ENCODE measurements around the gene NLRP2B. TPM values are rescaled to one million over a fixed set of nuclear protein-coding genes. Genes with fewer than 3 reads are reported as not detected.

NLRP2B gene
- total RNA-seq, 6 experiments from 2014 or later = not detected

GRCh38 chrX:57667010-57667409 is 13.1 kb downstream of the NLRP2B start:
- Histone ChIP-seq H3K4me1 (no peaks in the 10 kb centered on the region), H3K27me3 (no peaks in the 10 kb centered on the region), H3K9me3 (no peaks in the 10 kb centered on the region), H3K4me3 (no peak overlapping the region), H3K27ac (no peak overlapping the region), H3K36me3 (no peaks in the 10 kb centered on the region)
- 19% methylated on average over 1 of the region's 1 CpG for WGBS (ENCODE audit: insufficient coverage, low coverage, low lambda C conversion rate, missing lambda C conversion rate)
- intact Hi-C loops (cut with DNase I) = no loop called here
- DNase-seq = no peak
- no peak for TF ChIP-seq CTCF (IDR thresholded peaks at IDR 0.05)
- TF ChIP-seq POLR2A (IDR thresholded peaks at IDR 0.05) = no peak
- no peak for ATAC-seq

GRCh38 chrX:57655065-57655464 is 25.0 kb downstream of the NLRP2B start:
- no peaks in the 10 kb centered on the region for H3K27me3 ChIP-seq
- intact Hi-C loops (cut with DNase I) = no loop called here
- DNase-seq (no peak), ATAC-seq (no peak)
- no peaks in the 10 kb centered on the region for H3K4me1 ChIP-seq
- WGBS (ENCODE audit: insufficient coverage, low coverage, low lambda C conversion rate, missing lambda C conversion rate) = 79% methylated on average over 2 of the region's 2 CpGs
- H3K27ac ChIP-seq = no peak overlapping the region
- TF ChIP-seq POLR2A (IDR thresholded peaks at IDR 0.05) (no peak), CTCF (IDR thresholded peaks at IDR 0.05) (no peak)
- H3K36me3 ChIP-seq = no peaks in the 10 kb centered on the region
- peaks cover 0 to 16% (median 0%) of the 10 kb centered on the region in 4 donors for H3K9me3 ChIP-seq
- H3K4me3 ChIP-seq = no peak overlapping the region

GRCh38 chrX:57652705-57653104 is 27.4 kb downstream of the NLRP2B start:
- Histone ChIP-seq H3K36me3 (no peaks in the 10 kb centered on the region), H3K4me3 (no peak overlapping the region), H3K27me3 (no peaks in the 10 kb centered on the region), H3K27ac (no peak overlapping the region), H3K9me3 (peaks cover 0 to 16% (median 0%) of the 10 kb centered on the region in 4 donors), H3K4me1 (no peaks in the 10 kb centered on the region)
- TF ChIP-seq CTCF (IDR thresholded peaks at IDR 0.05) = no peak
- no peak for TF ChIP-seq POLR2A (IDR thresholded peaks at IDR 0.05)
- 50% methylated on average over 1 of the region's 1 CpG for WGBS (ENCODE audit: insufficient coverage, low coverage, low lambda C conversion rate, missing lambda C conversion rate)
- ATAC-seq (no peak), DNase-seq (no peak)
- intact Hi-C loops (cut with DNase I) = no loop called here

GRCh38 chrX:57651169-57651919 is 28.7 kb downstream of the NLRP2B start:
- WGBS (ENCODE audit: insufficient coverage, low coverage, low lambda C conversion rate, missing lambda C conversion rate) = 42% methylated on average over 4 of the region's 4 CpGs
- intact Hi-C loops (cut with DNase I) = no loop called here

More at GRCh38 chrX:57651169-57651919, 28.7 kb downstream of the NLRP2B start:
- no peak for DNase-seq
- Histone ChIP-seq H3K9me3 (peaks cover 0 to 16% (median 0%) of the 10 kb centered on the region in 4 donors), H3K4me1 (no peaks in the 10 kb centered on the region), H3K27me3 (no peaks in the 10 kb centered on the region), H3K27ac (no peak overlapping the region), H3K36me3 (no peaks in the 10 kb centered on the region), H3K4me3 (no peak overlapping the region)
- TF ChIP-seq POLR2A (IDR thresholded peaks at IDR 0.05) (no peak), CTCF (IDR thresholded peaks at IDR 0.05) (no peak)
- ATAC-seq = no peak

All from right lobe of liver (tissue), 6 donors.